ENCODE measurements around the gene ATP5MC2.

GRCh38 chr12:53638057-53638456, 37.8 kb downstream of the ATP5MC2 start:
- no peak for TF ChIP-seq SP1 (IDR thresholded peaks at IDR 0.05)
- no peak for TF ChIP-seq ARNT (IDR thresholded peaks at IDR 0.05)
- TF ChIP-seq BHLHE40 (IDR thresholded peaks at IDR 0.05; ENCODE audit: borderline replicate concordance), result no peak
- TF ChIP-seq PKNOX1 (IDR thresholded peaks at IDR 0.05), result no peak
- no peak for TF ChIP-seq HDGF (IDR thresholded peaks at IDR 0.05; ENCODE audit: borderline replicate concordance)
- no peak for TF ChIP-seq SUZ12 (IDR thresholded peaks at IDR 0.05)
- TF ChIP-seq L3MBTL2 (conservative IDR thresholded peaks at IDR 0.05), result no peak
- no peak for TF ChIP-seq CTBP1 (IDR thresholded peaks at IDR 0.05; ENCODE audit: borderline replicate concordance)
